PC-9 (cell line): ENCODE data around the gene TMPRSS7. TPM values are rescaled to one million over a fixed set of nuclear protein-coding genes. Genes with fewer than 3 reads are reported as not detected.

Experiments
- BruUV-seq: library from RNA; stranded (reverse); fragments of 400-500 nt; replicated peaks from 2 replicates; lab custom pipeline; 2021; lab: Mats Ljungman, UMichigan
- CTCF ChIA-PET: fragments of 300-600 bp; sonication (Branson Sonifier 250); formaldehyde crosslinking; loops from one replicate; lab custom pipeline; 2022; ENCODE audit warnings: antibody characterized with exemption; lab: Charles Lee
- POLR2A ChIA-PET: fragments of 300-600 bp; sonication (Branson Sonifier 250); formaldehyde crosslinking; loops from one replicate; lab custom pipeline; 2022; ENCODE audit warnings: antibody characterized with exemption; ENCODE audit not compliant: unreplicated experiment; lab: Charles Lee
- DNase-seq, 2 experiments: peaks; one replicate each; pipeline versions ENCODE4 v3.0.0 to v3.0.0-alpha.2; 2015 to 2022; ENCODE audit warnings: mixed read lengths in 1 of 2
- H2AFZ ChIP-seq: fragments of 200-600 bp; sonication (generic); 2 replicates; pipeline ENCODE4 v1.8.1; 2017; ENCODE audit warnings: antibody characterized with exemption
- H3F3A ChIP-seq: fragments of 200-600 bp; sonication (generic); 2 replicates; pipeline ENCODE4 v1.8.1; 2017; ENCODE audit warnings: antibody characterized with exemption, mild to moderate bottlenecking, low read depth; ENCODE audit not compliant: insufficient read depth
- H3K27ac ChIP-seq: fragments of 200-600 bp; sonication (generic); 2 replicates; pipeline ENCODE4 v1.6.1; 2016; ENCODE audit warnings: mixed run types
- H3K27me3 ChIP-seq: fragments of 200-600 bp; sonication (generic); 2 replicates; pipeline ENCODE4 v1.6.1; 2016; ENCODE audit warnings: low read depth, mixed run types; ENCODE audit not compliant: insufficient read depth
- H3K36me3 ChIP-seq: fragments of 200-600 bp; sonication (generic); 2 replicates; pipeline ENCODE4 v1.6.1; 2016; ENCODE audit warnings: low read depth, mixed run types
- H3K4me1 ChIP-seq: fragments of 200-600 bp; sonication (generic); replicated peaks from 2 replicates; pipeline ENCODE4 v1.6.1; 2016; ENCODE audit warnings: mixed run types; ENCODE audit not compliant: insufficient read depth
- H3K4me2 ChIP-seq: fragments of 200-600 bp; sonication (generic); 2 replicates; pipeline ENCODE4 v1.6.1; 2017; ENCODE audit warnings: mixed run types
- H3K4me3 ChIP-seq: fragments of 200-600 bp; sonication (generic); 2 replicates; pipeline ENCODE4 v1.6.1; 2016; ENCODE audit warnings: mixed run types
- H3K79me2 ChIP-seq: fragments of 200-600 bp; sonication (generic); 2 replicates; pipeline ENCODE4 v1.6.1; 2017; ENCODE audit warnings: low read depth, mixed run types
- H3K9me2 ChIP-seq: fragments of 200-600 bp; sonication (generic); 2 replicates; pipeline ENCODE4 v1.8.1; 2017; ENCODE audit warnings: mild to moderate bottlenecking; ENCODE audit not compliant: insufficient read depth
- H3K9me3 ChIP-seq: fragments of 200-600 bp; sonication (generic); 2 replicates; pipeline ENCODE4 v1.8.1; 2016; ENCODE audit warnings: low read depth; ENCODE audit not compliant: insufficient read depth
- H4K20me1 ChIP-seq: fragments of 200-600 bp; sonication (generic); 2 replicates; pipeline ENCODE4 v1.8.1; 2017; ENCODE audit not compliant: insufficient read depth
- EZH2 ChIP-seq: fragments of 200-600 bp; sonication (generic); IDR thresholded peaks from 2 replicates; pipeline ENCODE4 v1.8.0; 2017; ENCODE audit warnings: antibody characterized with exemption, low read depth
- intact Hi-C: fragments of 100-400 bp; cut with micrococcal nuclease; formaldehyde crosslinking; loops from one replicate; pipeline ENCODE4 v1.10.0; 2022; ENCODE audit not compliant: unreplicated experiment
- total RNA-seq: library from RNA; stranded (reverse); gene quantifications from 2 replicates; pipeline ENCODE4 v1.2.3, GENCODE V29; 2021
- TF ChIP-seq, protein P1 (sequence below): fragments of 200-600 bp; sonication (generic); conservative IDR thresholded peaks from 2 replicates; pipeline ENCODE4 v1.6.1; 2017; ENCODE audit warnings: mixed run types, antibody characterized with exemption, mild to moderate bottlenecking, moderate library complexity

The TMPRSS7 gene
- total RNA-seq, 1 experiment from 2014 or later: not detected

DNA sequence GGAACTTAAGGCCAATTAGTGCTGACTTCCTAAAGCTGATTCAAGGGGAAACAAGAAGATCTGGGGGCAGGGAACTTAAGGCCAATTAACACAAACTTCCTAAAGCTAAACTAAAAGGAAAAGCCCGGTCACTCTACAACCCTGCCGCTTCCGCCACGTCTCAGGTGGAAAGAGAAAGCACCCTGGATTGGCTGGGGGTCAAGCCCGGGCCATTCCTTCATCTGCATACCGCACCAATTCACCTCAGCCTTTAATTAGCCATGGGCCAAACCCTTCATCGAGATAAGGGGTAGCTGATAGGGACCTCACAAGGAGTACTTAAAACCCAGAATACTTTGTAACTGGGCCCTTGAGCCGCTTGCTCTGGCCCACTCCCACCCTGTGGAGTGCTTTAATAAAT, 14.4 kb downstream of the TMPRSS7 start:
- Histone ChIP-seq H3K4me2 (no peak overlapping the region), H3K4me1 (no peaks in the 10 kb centered on the region), H3F3A (no peaks in the 10 kb centered on the region), H3K9me2 (no peaks in the 10 kb centered on the region), H3K4me3 (no peak overlapping the region), H3K27me3 (no peaks in the 10 kb centered on the region), H3K36me3 (no peaks in the 10 kb centered on the region), H3K27ac (no peak overlapping the region), H2AFZ (no peak overlapping the region), H3K9me3 (no peaks in the 10 kb centered on the region), H3K79me2 (no peaks in the 10 kb centered on the region), H4K20me1 (no peaks in the 10 kb centered on the region)
- BruUV-seq: no TSS peak
- no peak for DNase-seq
- TF ChIP-seq, protein P1, sequence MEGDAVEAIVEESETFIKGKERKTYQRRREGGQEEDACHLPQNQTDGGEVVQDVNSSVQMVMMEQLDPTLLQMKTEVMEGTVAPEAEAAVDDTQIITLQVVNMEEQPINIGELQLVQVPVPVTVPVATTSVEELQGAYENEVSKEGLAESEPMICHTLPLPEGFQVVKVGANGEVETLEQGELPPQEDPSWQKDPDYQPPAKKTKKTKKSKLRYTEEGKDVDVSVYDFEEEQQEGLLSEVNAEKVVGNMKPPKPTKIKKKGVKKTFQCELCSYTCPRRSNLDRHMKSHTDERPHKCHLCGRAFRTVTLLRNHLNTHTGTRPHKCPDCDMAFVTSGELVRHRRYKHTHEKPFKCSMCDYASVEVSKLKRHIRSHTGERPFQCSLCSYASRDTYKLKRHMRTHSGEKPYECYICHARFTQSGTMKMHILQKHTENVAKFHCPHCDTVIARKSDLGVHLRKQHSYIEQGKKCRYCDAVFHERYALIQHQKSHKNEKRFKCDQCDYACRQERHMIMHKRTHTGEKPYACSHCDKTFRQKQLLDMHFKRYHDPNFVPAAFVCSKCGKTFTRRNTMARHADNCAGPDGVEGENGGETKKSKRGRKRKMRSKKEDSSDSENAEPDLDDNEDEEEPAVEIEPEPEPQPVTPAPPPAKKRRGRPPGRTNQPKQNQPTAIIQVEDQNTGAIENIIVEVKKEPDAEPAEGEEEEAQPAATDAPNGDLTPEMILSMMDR: no peak
- no peak for TF ChIP-seq EZH2
- intact Hi-C loops: loop anchor here (10.0 kb wide), 1 partner anchor 474 kb away; no protein-coding TSS in a partner anchor
- ChIA-PET POLR2A (interaction anchor here (0.6 kb wide), 1 partner anchor 334 kb away, joined by 5 read pairs; no protein-coding TSS in a partner anchor), CTCF (interaction anchor here (0.7 kb wide), 1 partner anchor 75 kb away, joined by 3 read pairs; no protein-coding TSS in a partner anchor)

DNA sequence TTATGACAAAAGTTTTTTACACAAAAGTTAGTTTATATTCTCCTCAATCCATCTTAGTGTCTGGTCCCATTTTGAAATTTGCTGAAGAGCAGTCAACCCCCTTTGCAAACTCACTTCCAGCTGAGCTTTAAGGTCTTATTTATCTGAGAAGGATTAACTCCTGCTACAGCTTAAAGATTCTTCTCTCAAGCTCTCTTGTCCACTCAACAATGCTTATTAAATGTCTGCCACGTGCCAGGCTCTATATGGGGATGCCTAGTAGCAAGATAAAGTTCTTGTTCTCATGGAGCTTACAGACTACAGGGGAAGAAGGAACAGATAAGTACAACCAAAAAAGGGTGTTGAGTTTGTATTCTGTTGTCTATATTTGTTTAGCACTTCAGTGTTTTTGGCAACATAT, 18.7 kb downstream of the TMPRSS7 start:
- no peaks in the 10 kb centered on the region for H3K36me3 ChIP-seq
- TF ChIP-seq, protein P1: no peak
- no peak for TF ChIP-seq EZH2
- no peak overlapping the region for H2AFZ ChIP-seq
- no peak overlapping the region for H3K4me2 ChIP-seq
- BruUV-seq: no TSS peak
- no peaks in the 10 kb centered on the region for H3F3A ChIP-seq
- ChIA-PET CTCF (interaction anchor here (0.6 kb wide), 3 partner anchors 40 to 362 kb away, joined by 3 to 5 read pairs (median 3); no protein-coding TSS in a partner anchor), POLR2A (interaction anchor here (0.6 to 0.9 kb wide), 2 partner anchors 14 to 337 kb away, joined by 3 to 4 read pairs; no protein-coding TSS in a partner anchor)
- DNase-seq: no peak
- no peaks in the 10 kb centered on the region for H3K4me1 ChIP-seq
- no peaks in the 10 kb centered on the region for H4K20me1 ChIP-seq
- no peaks in the 10 kb centered on the region for H3K9me2 ChIP-seq
- no peaks in the 10 kb centered on the region for H3K9me3 ChIP-seq
- no peaks in the 10 kb centered on the region for H3K27me3 ChIP-seq
- no peak overlapping the region for H3K27ac ChIP-seq
- intact Hi-C loops: no loop called here
- no peaks in the 10 kb centered on the region for H3K79me2 ChIP-seq
- no peak overlapping the region for H3K4me3 ChIP-seq

DNA sequence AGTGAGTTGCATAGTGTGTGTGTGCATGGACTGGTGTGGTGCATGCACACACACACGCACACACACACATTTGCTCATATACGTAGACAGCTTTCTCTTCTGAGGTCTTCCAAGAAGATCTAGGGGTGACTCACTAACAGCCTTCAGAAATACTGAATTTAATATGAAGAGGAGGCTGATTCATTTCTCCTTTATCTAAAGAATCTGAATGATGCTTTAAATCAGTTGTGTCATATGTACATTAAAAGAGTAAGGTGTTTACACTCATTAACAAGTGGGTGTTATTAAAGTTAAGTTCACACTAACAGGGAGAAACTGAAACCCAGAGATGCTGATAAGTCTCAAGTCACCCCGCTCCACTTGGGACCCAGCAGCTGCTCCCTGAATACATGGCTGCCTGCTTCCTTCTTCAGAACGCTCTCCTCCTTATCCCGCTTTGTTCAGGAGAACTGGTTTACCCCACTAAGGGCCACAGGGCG, 22.0 kb downstream of the TMPRSS7 start:
- Histone ChIP-seq H4K20me1 (no peaks in the 10 kb centered on the region), H3K27ac (no peak overlapping the region), H2AFZ (no peak overlapping the region), H3K79me2 (no peaks in the 10 kb centered on the region), H3K36me3 (no peaks in the 10 kb centered on the region), H3K9me2 (no peaks in the 10 kb centered on the region), H3K9me3 (no peaks in the 10 kb centered on the region; the same call in 1 of the 2 replicates), H3K4me3 (no peak overlapping the region), H3K4me1 (peaks cover 8% of the 10 kb centered on the region), H3F3A (no peaks in the 10 kb centered on the region), H3K4me2 (no peak overlapping the region), H3K27me3 (no peaks in the 10 kb centered on the region)
- intact Hi-C loops: no loop called here
- no peak for DNase-seq
- BruUV-seq: no TSS peak
- ChIA-PET POLR2A (no interaction called here), CTCF (interaction anchor here (1.0 kb wide), 1 partner anchor 387 kb away, joined by 3 read pairs; no protein-coding TSS in a partner anchor)
- TF ChIP-seq, protein P1: no peak
- no peak for TF ChIP-seq EZH2
